GM19043 (cell line): ENCODE results near the gene NUDT7.

Source experiments
- ATAC-seq: cut with Tn5 transposase; IDR thresholded peaks from one replicate; pipeline ENCODE4 v1.9.1; 2021; ENCODE audit warnings: low read depth; ENCODE audit not compliant: unreplicated experiment

Gene NUDT7

GRCh38 chr16:77775911-77776909 lies 53.9 kb downstream of the NUDT7 start:
- ATAC-seq: no peak

GRCh38 chr16:77777745-77778144 lies 55.4 kb downstream of the NUDT7 start:
- ATAC-seq: no peak

GRCh38 chr16:77780378-77780837 lies 58.1 kb downstream of the NUDT7 start:
- ATAC-seq: no peak

- no peak for ATAC-seq
Observed at GRCh38 chr16:77781091-77781490, 58.8 kb downstream of the NUDT7 start.

GRCh38 chr16:77782694-77783093 lies 60.4 kb downstream of the NUDT7 start:
- ATAC-seq: no peak

- ATAC-seq: no peak
Observed at GRCh38 chr16:77784441-77785372, 62.4 kb downstream of the NUDT7 start.

GRCh38 chr16:77785373-77785764 lies 63.1 kb downstream of the NUDT7 start:
- ATAC-seq: no peak

GRCh38 chr16:77786186-77786847 lies 64.0 kb downstream of the NUDT7 start:
- no peak for ATAC-seq

- no peak for ATAC-seq
Observed at GRCh38 chr16:77787452-77787851, 65.1 kb downstream of the NUDT7 start.

GRCh38 chr16:77788181-77789084 lies 66.1 kb downstream of the NUDT7 start, which contains the start of gene VAT1L:
TSS of gene VAT1L (plus strand) at chr16:77788564. CDS start at chr16:77788683, 119 bp downstream.
- ATAC-seq: no peak

GRCh38 chr16:77789085-77790008 lies 67.0 kb downstream of the NUDT7 start:
- no peak for ATAC-seq

GRCh38 chr16:77790009-77790372 lies 67.7 kb downstream of the NUDT7 start:
- no peak for ATAC-seq

- ATAC-seq: no peak
Observed at GRCh38 chr16:77790912-77791311, 68.6 kb downstream of the NUDT7 start.
